ENCODE measurements around the gene RDX.
"Not testable (repeated sequence)": the region's sequence is repeated elsewhere in the genome, so short reads cannot be mapped to it uniquely, and the experiment has no call there.

RDX gene

GRCh38 chr11:110295531-110296225 is 736 bp downstream of the RDX start:
- peaks cover 49% of the 10 kb centered on the region for H3K4me1 Mint-ChIP-seq
- peaks cover 52% of the 10 kb centered on the region for H3K36me3 Mint-ChIP-seq
- H3K4me3 Mint-ChIP-seq: peak overlapping the region; percentile 81
- H3K9me3 Mint-ChIP-seq: peaks cover 5% of the 10 kb centered on the region
- peak; percentile 28 to 78 for DNase-seq (ENCODE audit: low spot score in 2 of 2)
- peak overlapping the region; percentile 87 for H3K27ac Mint-ChIP-seq
- peak; percentile 75 for ATAC-seq

GRCh38 chr11:110295086-110295485 is 1.3 kb downstream of the RDX start:
- Mint-ChIP-seq H3K4me3 (peak overlapping the region; percentile 81), H3K9me3 (peaks cover 2% of the 10 kb centered on the region), H3K36me3 (peaks cover 55% of the 10 kb centered on the region), H3K4me1 (peaks cover 48% of the 10 kb centered on the region), H3K27ac (peak overlapping the region; percentile 87)
- DNase-seq (ENCODE audit: low spot score in 2 of 2) (no peak), ATAC-seq (no peak)

- Mint-ChIP-seq H3K36me3 (peaks cover 60% of the 10 kb centered on the region), H3K9me3 (peaks cover 2% of the 10 kb centered on the region), H3K27ac (peak overlapping the region; percentile 87)
Observed at GRCh38 chr11:110294509-110294908, 1.9 kb downstream of the RDX start.

GRCh38 chr11:110293389-110293788 is 3.0 kb downstream of the RDX start:
- H3K4me1 Mint-ChIP-seq: peaks cover 37% of the 10 kb centered on the region
- H3K9me3 Mint-ChIP-seq: no peaks in the 10 kb centered on the region
- no peak for ATAC-seq
- peak overlapping the region; percentile 81 for H3K4me3 Mint-ChIP-seq
- DNase-seq (ENCODE audit: low spot score in 2 of 2): no peak
- H3K36me3 Mint-ChIP-seq: peaks cover 65% of the 10 kb centered on the region
- H3K27ac Mint-ChIP-seq: no peak overlapping the region

More at GRCh38 chr11:110294509-110294908, 1.9 kb downstream of the RDX start:
- Mint-ChIP-seq H3K4me1 (peaks cover 46% of the 10 kb centered on the region), H3K4me3 (peak overlapping the region; percentile 81)
- DNase-seq (ENCODE audit: low spot score in 2 of 2): no peak
- ATAC-seq: no peak

- H3K9me3 Mint-ChIP-seq; DNase-seq (ENCODE audit: low spot score in 2 of 2); H3K27ac Mint-ChIP-seq; H3K4me3 Mint-ChIP-seq; ATAC-seq: not testable (repeated sequence)
- Mint-ChIP-seq H3K4me1 (peaks cover 36% of the 10 kb centered on the region), H3K36me3 (peaks cover 65% of the 10 kb centered on the region)
Observed at GRCh38 chr11:110292146-110292545, 4.3 kb downstream of the RDX start.

GRCh38 chr11:110290591-110291334 is 5.7 kb downstream of the RDX start:
- H3K4me1 Mint-ChIP-seq: peaks cover 38% of the 10 kb centered on the region
- DNase-seq (ENCODE audit: low spot score in 2 of 2): no peak
- no peak overlapping the region for H3K27ac Mint-ChIP-seq
- H3K36me3 Mint-ChIP-seq: peaks cover 64% of the 10 kb centered on the region
- H3K4me3 Mint-ChIP-seq: no peak overlapping the region
- no peak for ATAC-seq
- no peaks in the 10 kb centered on the region for H3K9me3 Mint-ChIP-seq

GRCh38 chr11:110289472-110289871 is 6.9 kb downstream of the RDX start:
- H3K9me3 Mint-ChIP-seq: no peaks in the 10 kb centered on the region
- no peak overlapping the region for H3K4me3 Mint-ChIP-seq
- ATAC-seq (no peak), DNase-seq (ENCODE audit: low spot score in 2 of 2) (no peak)
- peaks cover 34% of the 10 kb centered on the region for H3K4me1 Mint-ChIP-seq
- H3K27ac Mint-ChIP-seq: no peak overlapping the region
- peaks cover 51% of the 10 kb centered on the region for H3K36me3 Mint-ChIP-seq

- ATAC-seq: no peak
- H3K4me3 Mint-ChIP-seq: no peak overlapping the region
- no peaks in the 10 kb centered on the region for H3K9me3 Mint-ChIP-seq
- peaks cover 29% of the 10 kb centered on the region for H3K4me1 Mint-ChIP-seq
- H3K36me3 Mint-ChIP-seq: peaks cover 35% of the 10 kb centered on the region
- H3K27ac Mint-ChIP-seq: no peak overlapping the region
- no peak for DNase-seq (ENCODE audit: low spot score in 2 of 2)
Observed at GRCh38 chr11:110287537-110287936, 8.9 kb downstream of the RDX start.

- Mint-ChIP-seq H3K27ac (no peak overlapping the region), H3K4me1 (peaks cover 30% of the 10 kb centered on the region), H3K4me3 (no peak overlapping the region), H3K36me3 (peaks cover 35% of the 10 kb centered on the region), H3K9me3 (no peaks in the 10 kb centered on the region)
- DNase-seq (ENCODE audit: low spot score in 2 of 2): no peak
- ATAC-seq: no peak
Observed at GRCh38 chr11:110286298-110287040, 9.9 kb downstream of the RDX start.

GRCh38 chr11:110283862-110284261 is 12.6 kb downstream of the RDX start:
- no peak overlapping the region for H3K27ac Mint-ChIP-seq
- peaks cover 26% of the 10 kb centered on the region for H3K4me1 Mint-ChIP-seq
- no peak overlapping the region for H3K4me3 Mint-ChIP-seq
- no peaks in the 10 kb centered on the region for H3K9me3 Mint-ChIP-seq
- ATAC-seq (no peak), DNase-seq (ENCODE audit: low spot score in 2 of 2) (no peak)
- peaks cover 37% of the 10 kb centered on the region for H3K36me3 Mint-ChIP-seq

- not testable (repeated sequence) for H3K9me3 Mint-ChIP-seq; ATAC-seq; DNase-seq (ENCODE audit: low spot score in 2 of 2); H3K27ac Mint-ChIP-seq; H3K4me3 Mint-ChIP-seq
- peaks cover 69% of the 10 kb centered on the region for H3K36me3 Mint-ChIP-seq
- H3K4me1 Mint-ChIP-seq: peaks cover 11% of the 10 kb centered on the region
Observed at GRCh38 chr11:110280595-110280994, 15.8 kb downstream of the RDX start.

GRCh38 chr11:110279881-110280280 is 16.5 kb downstream of the RDX start:
- DNase-seq (ENCODE audit: low spot score in 2 of 2) (no peak), ATAC-seq (no peak)
- peak overlapping the region; percentile 40 for H3K27ac Mint-ChIP-seq
- H3K36me3 Mint-ChIP-seq: peaks cover 75% of the 10 kb centered on the region
- peaks cover 11% of the 10 kb centered on the region for H3K4me1 Mint-ChIP-seq
- H3K9me3 Mint-ChIP-seq: no peaks in the 10 kb centered on the region
- no peak overlapping the region for H3K4me3 Mint-ChIP-seq

- no peak for DNase-seq (ENCODE audit: low spot score in 2 of 2)
- no peaks in the 10 kb centered on the region for H3K4me1 Mint-ChIP-seq
- no peak overlapping the region for H3K4me3 Mint-ChIP-seq
- H3K36me3 Mint-ChIP-seq: peaks cover 94% of the 10 kb centered on the region
- H3K27ac Mint-ChIP-seq: no peak overlapping the region
- no peaks in the 10 kb centered on the region for H3K9me3 Mint-ChIP-seq
- ATAC-seq: no peak
Observed at GRCh38 chr11:110272919-110273318, 23.5 kb downstream of the RDX start.

- H3K4me1 Mint-ChIP-seq: peaks cover 9% of the 10 kb centered on the region
- ATAC-seq (no peak), DNase-seq (ENCODE audit: low spot score in 2 of 2) (no peak)
- H3K27ac Mint-ChIP-seq: no peak overlapping the region
- H3K36me3 Mint-ChIP-seq: peaks cover 95% of the 10 kb centered on the region
- H3K4me3 Mint-ChIP-seq: no peak overlapping the region
- no peaks in the 10 kb centered on the region for H3K9me3 Mint-ChIP-seq
Observed at GRCh38 chr11:110269996-110270395, 26.4 kb downstream of the RDX start.

- Mint-ChIP-seq H3K4me3 (no peak overlapping the region), H3K9me3 (no peaks in the 10 kb centered on the region), H3K27ac (no peak overlapping the region), H3K4me1 (peaks cover 10% of the 10 kb centered on the region), H3K36me3 (peaks cover 96% of the 10 kb centered on the region)
- DNase-seq (ENCODE audit: low spot score in 2 of 2): no peak
- no peak for ATAC-seq
Observed at GRCh38 chr11:110268441-110268840, 28.0 kb downstream of the RDX start.

Data from stimulated activated effector memory CD8-positive, alpha-beta T cell treated with anti-CD3 and anti-CD28 coated beads, Interleukin-12 subunit alpha, Interleukin-12 subunit beta, amount 100 ng/mL, for 72 hours (primary cell).